ENCODE measurements around the gene PLEKHA7. TPM values are rescaled to one million over a fixed set of nuclear protein-coding genes. Genes with fewer than 3 reads are reported as not detected.

Gene PLEKHA7
- total and polyA plus RNA-seq, 2 experiments from 2014 or later: 0.43 TPM; not detected in 1

DNA sequence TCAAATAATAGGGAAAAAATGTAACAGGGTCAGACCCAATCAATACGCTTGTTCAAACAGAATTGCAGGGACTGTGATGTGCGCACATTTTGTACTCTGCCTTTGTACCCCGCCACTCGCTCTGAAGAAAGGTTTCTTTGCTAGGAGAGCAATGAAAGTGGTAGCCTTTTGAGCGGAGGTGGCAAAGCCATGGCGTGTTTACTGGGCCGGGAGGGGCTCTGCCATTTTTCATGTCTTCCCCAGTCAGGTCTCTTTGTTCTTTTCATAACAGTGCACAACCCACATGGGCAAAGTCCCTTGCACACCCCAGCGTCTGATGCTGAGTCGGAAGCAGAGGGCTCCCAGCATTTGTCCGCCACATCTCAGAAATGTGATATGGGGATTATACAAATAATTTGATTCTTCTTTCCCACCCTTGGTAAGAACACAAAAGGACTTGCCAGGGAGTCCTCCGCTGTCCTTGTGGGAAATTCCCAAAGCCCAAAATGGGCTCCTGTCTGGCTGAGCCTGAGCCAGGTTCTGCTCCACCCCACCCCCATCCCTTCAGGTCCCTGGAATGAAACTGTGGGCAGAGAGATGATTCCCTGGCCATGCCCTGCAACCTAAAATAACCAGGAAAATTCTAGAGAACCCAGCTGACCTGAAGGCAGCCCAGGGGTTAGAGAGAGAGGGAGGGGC lies 239.1 kb downstream of the PLEKHA7 start:
- Histone ChIP-seq H3K27ac (no peak overlapping the region), H3K9ac (no peak overlapping the region), H3F3A (ENCODE audit: insufficient read depth) (no peaks in the 10 kb centered on the region), H3K9me2 (ENCODE audit: insufficient read depth) (no peaks in the 10 kb centered on the region), H3K36me3 (ENCODE audit: low read depth) (no peaks in the 10 kb centered on the region), H3K4me1 (ENCODE audit: insufficient read depth) (no peaks in the 10 kb centered on the region), H3K9me3 (ENCODE audit: low read depth) (no peaks in the 10 kb centered on the region), H4K20me1 (ENCODE audit: insufficient read depth) (no peaks in the 10 kb centered on the region), H3K4me2 (ENCODE audit: unreplicated experiment) (no peak overlapping the region), H2AFZ (no peak overlapping the region), H3K4me3 (no peak overlapping the region), H3K79me2 (ENCODE audit: insufficient read depth) (no peaks in the 10 kb centered on the region), H3K27me3 (replicated peaks; ENCODE audit: insufficient read depth) (0 out of 2 replicates have a peak, but pooled peaks cover 3% of the 10 kb centered on the region)
- in situ Hi-C loops (cut with MboI): no loop called here
- DNase-seq: no peak
- 77 to 83% methylated on average over 11 of the region's 11 CpGs for WGBS, 2 experiments (ENCODE audit: low coverage in 1 of 2, low lambda C conversion rate in 2 of 2, missing lambda C conversion rate in 2 of 2)
- TF ChIP-seq EZH2phosphoT487 (IDR thresholded peaks at IDR 0.05; ENCODE audit: insufficient read depth, low read depth) (no peak), EZH2 (IDR thresholded peaks at IDR 0.05; ENCODE audit: insufficient read depth, poor library complexity, severe bottlenecking) (no peak)

DNA sequence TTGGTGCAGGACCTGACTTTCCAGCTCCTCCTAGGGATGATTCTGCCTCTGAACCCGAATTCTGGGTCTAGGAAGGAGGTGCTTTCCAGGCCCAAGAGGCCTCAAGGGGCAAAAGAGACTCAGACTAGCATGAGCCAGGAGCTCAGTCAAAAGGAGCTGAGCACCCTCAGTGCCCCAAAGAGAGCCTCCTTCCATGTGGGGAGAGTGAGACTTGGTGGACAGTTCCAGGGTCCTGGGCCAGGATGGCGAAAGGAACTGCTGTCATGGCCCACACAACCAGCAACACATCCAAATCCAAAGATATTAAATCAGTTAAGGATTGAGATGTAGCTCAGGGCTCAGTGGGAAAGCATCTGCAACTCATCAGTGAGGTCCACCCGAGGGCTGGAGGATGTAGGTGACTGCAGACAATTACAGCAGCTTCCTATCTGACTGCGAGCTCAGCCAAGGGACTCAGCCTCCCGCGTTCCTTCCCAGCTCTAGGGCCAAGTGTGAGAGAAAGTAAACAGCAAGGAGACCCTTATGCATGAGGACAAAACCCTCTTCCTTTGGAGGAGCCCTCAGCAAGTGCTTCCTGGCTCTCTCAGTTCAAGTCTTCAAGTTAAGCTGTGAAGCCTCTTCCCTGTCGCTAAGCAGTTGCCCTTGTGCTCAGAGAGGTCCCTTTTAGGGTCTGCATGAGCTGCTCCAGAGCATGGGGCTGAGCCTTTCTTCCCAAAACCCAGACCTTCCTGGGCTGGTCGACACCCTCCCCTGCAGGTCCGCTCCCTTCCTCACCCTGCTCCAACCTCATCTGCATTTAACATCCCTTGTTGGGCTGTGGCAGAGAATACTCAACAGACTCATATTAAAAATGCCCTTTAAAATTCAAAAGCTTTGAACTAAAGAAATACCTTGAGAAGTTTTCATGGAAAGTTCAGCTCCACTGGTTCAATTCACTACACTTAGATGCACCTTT lies 240.0 kb downstream of the PLEKHA7 start:
- H3K4me1 ChIP-seq (ENCODE audit: insufficient read depth): no peaks in the 10 kb centered on the region
- H3K4me3 ChIP-seq: no peak overlapping the region
- 53 to 54% methylated on average over 9 of the region's 9 CpGs for WGBS, 2 experiments (ENCODE audit: low coverage in 1 of 2, low lambda C conversion rate in 2 of 2, missing lambda C conversion rate in 2 of 2)
- no peak overlapping the region for H2AFZ ChIP-seq
- H3K79me2 ChIP-seq (ENCODE audit: insufficient read depth): no peaks in the 10 kb centered on the region
- H3K9me3 ChIP-seq (ENCODE audit: low read depth): no peaks in the 10 kb centered on the region
- no peaks in the 10 kb centered on the region for H3F3A ChIP-seq (ENCODE audit: insufficient read depth)
- DNase-seq: no peak
- 0 out of 2 replicates have a peak, but pooled peaks cover 3% of the 10 kb centered on the region for H3K27me3 ChIP-seq (replicated peaks; ENCODE audit: insufficient read depth)
- in situ Hi-C loops (cut with MboI): no loop called here
- H3K9me2 ChIP-seq (ENCODE audit: insufficient read depth): no peaks in the 10 kb centered on the region
- H3K36me3 ChIP-seq (ENCODE audit: low read depth): no peaks in the 10 kb centered on the region
- TF ChIP-seq EZH2phosphoT487 (IDR thresholded peaks at IDR 0.05; ENCODE audit: insufficient read depth, low read depth): no peak
- no peak for TF ChIP-seq EZH2 (IDR thresholded peaks at IDR 0.05; ENCODE audit: insufficient read depth, poor library complexity, severe bottlenecking)
- no peak overlapping the region for H3K27ac ChIP-seq
- H3K9ac ChIP-seq: no peak overlapping the region
- no peak overlapping the region for H3K4me2 ChIP-seq (ENCODE audit: unreplicated experiment)
- H4K20me1 ChIP-seq (ENCODE audit: insufficient read depth): no peaks in the 10 kb centered on the region

DNA sequence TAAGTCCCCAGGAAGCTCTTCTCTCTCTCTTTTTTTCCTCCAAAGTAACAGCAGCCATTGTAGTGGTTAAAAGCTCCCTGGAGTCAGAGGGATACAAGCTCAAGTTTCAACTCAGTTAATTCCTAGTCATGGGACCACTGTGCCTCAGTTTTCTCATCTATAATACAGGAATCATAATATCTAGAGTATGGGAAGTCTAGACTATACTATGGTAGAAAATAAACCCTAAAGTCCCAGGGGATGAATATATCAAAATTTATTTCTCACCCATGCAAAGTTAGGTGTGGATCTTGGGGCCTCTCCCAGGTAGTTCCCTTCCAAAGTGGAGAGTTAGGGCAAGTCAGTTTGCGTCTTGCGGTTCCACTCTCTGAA lies 242.1 kb downstream of the PLEKHA7 start:
- H2AFZ ChIP-seq: no peak overlapping the region
- TF ChIP-seq EZH2 (IDR thresholded peaks at IDR 0.05; ENCODE audit: insufficient read depth, poor library complexity, severe bottlenecking) (no peak), EZH2phosphoT487 (IDR thresholded peaks at IDR 0.05; ENCODE audit: insufficient read depth, low read depth) (no peak)
- H3K36me3 ChIP-seq (ENCODE audit: low read depth): no peaks in the 10 kb centered on the region
- 0 out of 2 replicates have a peak, but pooled peaks cover 17% of the 10 kb centered on the region for H3K27me3 ChIP-seq (replicated peaks; ENCODE audit: insufficient read depth)
- no peaks in the 10 kb centered on the region for H3K9me2 ChIP-seq (ENCODE audit: insufficient read depth)
- H3K27ac ChIP-seq: no peak overlapping the region
- H4K20me1 ChIP-seq (ENCODE audit: insufficient read depth): no peaks in the 10 kb centered on the region
- H3K9me3 ChIP-seq (ENCODE audit: low read depth): no peaks in the 10 kb centered on the region
- H3K79me2 ChIP-seq (ENCODE audit: insufficient read depth): no peaks in the 10 kb centered on the region
- no peaks in the 10 kb centered on the region for H3F3A ChIP-seq (ENCODE audit: insufficient read depth)
- no peak for DNase-seq
- WGBS, 2 experiments (ENCODE audit: low coverage in 1 of 2, low lambda C conversion rate in 2 of 2, missing lambda C conversion rate in 2 of 2): 77 to 79% methylated on average over 2 of the region's 2 CpGs
- in situ Hi-C loops (cut with MboI): no loop called here
- H3K4me1 ChIP-seq (ENCODE audit: insufficient read depth): no peaks in the 10 kb centered on the region
- no peak overlapping the region for H3K4me3 ChIP-seq
- no peak overlapping the region for H3K9ac ChIP-seq
- H3K4me2 ChIP-seq (ENCODE audit: unreplicated experiment): no peak overlapping the region

DNA sequence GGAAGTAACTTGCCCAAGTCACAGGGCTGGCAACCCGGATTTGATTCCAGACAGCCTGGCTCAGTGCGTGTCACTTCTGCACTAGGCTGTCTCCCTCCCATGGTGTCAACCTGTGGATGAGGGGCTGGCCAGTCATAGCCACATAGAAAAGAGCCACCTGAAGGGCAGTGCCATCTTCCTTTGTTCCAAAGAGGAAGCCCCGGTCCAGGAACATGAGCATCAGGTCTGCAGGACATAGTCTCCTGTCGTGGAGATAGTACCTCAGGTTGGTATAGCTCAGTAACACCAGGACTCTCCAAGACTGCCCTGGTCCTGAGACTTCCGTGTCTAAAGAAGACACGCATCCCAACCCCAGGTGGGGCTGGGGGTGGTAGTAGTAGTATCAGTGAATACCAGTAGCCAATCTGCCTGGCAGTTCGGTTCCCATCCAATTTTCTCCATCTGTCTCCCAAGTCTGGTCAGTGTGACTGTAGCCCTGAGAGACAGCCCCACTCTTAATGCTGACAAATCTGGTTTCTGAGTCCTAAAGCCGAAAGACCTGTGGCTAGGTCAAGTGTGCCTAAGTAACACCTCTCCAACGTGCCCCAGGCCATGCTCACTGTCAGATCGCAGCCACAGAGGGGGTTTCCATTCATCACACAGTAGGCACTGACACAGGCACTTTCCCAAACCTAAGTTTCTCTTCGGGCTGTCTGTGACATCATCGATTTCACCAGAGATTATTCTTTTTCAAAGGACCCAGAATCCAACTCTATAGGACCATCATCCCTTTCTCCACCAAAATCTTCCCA lies 242.7 kb downstream of the PLEKHA7 start:
- H2AFZ ChIP-seq: no peak overlapping the region
- in situ Hi-C loops (cut with MboI): no loop called here
- no peaks in the 10 kb centered on the region for H3K36me3 ChIP-seq (ENCODE audit: low read depth)
- TF ChIP-seq EZH2 (IDR thresholded peaks at IDR 0.05; ENCODE audit: insufficient read depth, poor library complexity, severe bottlenecking) (no peak), EZH2phosphoT487 (IDR thresholded peaks at IDR 0.05; ENCODE audit: insufficient read depth, low read depth) (no peak)
- H3K27ac ChIP-seq: no peak overlapping the region
- H3K4me1 ChIP-seq (ENCODE audit: insufficient read depth): no peaks in the 10 kb centered on the region
- no peak for DNase-seq
- 0 out of 2 replicates have a peak, but pooled peaks cover 17% of the 10 kb centered on the region for H3K27me3 ChIP-seq (replicated peaks; ENCODE audit: insufficient read depth)
- no peaks in the 10 kb centered on the region for H4K20me1 ChIP-seq (ENCODE audit: insufficient read depth)
- H3K79me2 ChIP-seq (ENCODE audit: insufficient read depth): no peaks in the 10 kb centered on the region
- H3K4me3 ChIP-seq: no peak overlapping the region
- 61 to 70% methylated on average over 12 of the region's 12 CpGs for WGBS, 2 experiments (ENCODE audit: low coverage in 1 of 2, low lambda C conversion rate in 2 of 2, missing lambda C conversion rate in 2 of 2)
- no peaks in the 10 kb centered on the region for H3F3A ChIP-seq (ENCODE audit: insufficient read depth)
- H3K9me2 ChIP-seq (ENCODE audit: insufficient read depth): no peaks in the 10 kb centered on the region
- H3K9me3 ChIP-seq (ENCODE audit: low read depth): no peaks in the 10 kb centered on the region
- H3K9ac ChIP-seq: no peak overlapping the region
- H3K4me2 ChIP-seq (ENCODE audit: unreplicated experiment): no peak overlapping the region
